ENCODE results near the gene CDH16. TPM values are rescaled to one million over a fixed set of nuclear protein-coding genes. Genes with fewer than 3 reads are reported as not detected.

Gene CDH16
- total and polyA plus RNA-seq, 2 of the 13 experiments (the other 11 are each of a cell fraction or from before 2014, with no cell fraction given): 2.7 to 3.9 TPM

DNA sequence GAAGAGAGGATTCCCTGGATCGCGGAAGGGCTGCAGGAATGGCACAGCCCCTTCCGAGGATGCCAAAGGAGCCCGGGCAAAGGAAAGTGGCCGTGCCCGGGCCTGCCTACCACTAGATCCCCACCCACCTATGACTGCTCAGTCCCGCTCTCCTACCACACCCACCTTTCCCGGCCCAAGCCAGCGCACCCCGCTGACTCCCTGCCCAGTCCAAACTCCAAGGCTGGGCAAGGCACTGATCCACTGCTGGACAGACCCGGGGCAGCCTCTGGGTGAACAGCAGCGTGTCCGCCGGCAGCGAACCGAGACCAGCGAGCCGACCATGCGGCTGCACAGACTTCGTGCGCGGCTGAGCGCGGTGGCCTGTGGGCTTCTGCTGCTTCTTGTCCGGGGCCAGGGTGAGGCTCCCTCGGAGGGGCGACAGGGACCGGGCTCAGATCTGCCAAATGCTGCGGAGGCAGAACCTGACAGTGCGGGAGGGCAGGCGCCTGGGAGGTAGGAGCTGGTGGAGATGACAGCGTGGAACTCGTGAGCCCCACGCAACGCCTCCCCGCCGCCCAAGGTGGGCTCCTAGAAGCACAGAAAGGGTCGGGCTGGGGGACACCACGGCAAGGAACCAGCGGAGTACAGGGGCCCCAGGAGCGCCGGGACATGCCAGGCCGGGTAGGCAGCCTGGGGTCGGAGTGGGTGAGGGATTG lies 16.8 kb upstream of the CDH16 start, which contains the start of gene CES2 (continued):
- TF ChIP-seq XRCC5 (optimal IDR thresholded peaks at IDR 0.05; ENCODE audit: low read length) (peak; percentile 22), YY1 (IDR thresholded peaks at IDR 0.05; ENCODE audit: insufficient read depth, insufficient replicate concordance, low read depth, low read length) (peak; percentile 29), TCF12 (IDR thresholded peaks at IDR 0.05) (no peak), TCF12 (CRISPR knock-in tag; IDR thresholded peaks at IDR 0.05) (no peak), EP300 (IDR thresholded peaks at IDR 0.05; ENCODE audit: low read depth in 2 of 2, low read length in 2 of 2) (no peak), EP300 (CRISPR knock-in tag; IDR thresholded peaks at IDR 0.05; ENCODE audit: borderline replicate concordance) (no peak), ZNF431 (CRISPR knock-in tag; IDR thresholded peaks at IDR 0.05; ENCODE audit: borderline replicate concordance, low read depth) (peak; percentile 67), SAP130 (CRISPR knock-in tag; IDR thresholded peaks at IDR 0.05; ENCODE audit: low read depth) (peak; percentile 98), POGZ (CRISPR knock-in tag; IDR thresholded peaks at IDR 0.05) (0 out of 2 replicates have a peak, but pooled peaks have one; percentile 30), ZFP36L2 (CRISPR knock-in tag; IDR thresholded peaks at IDR 0.05) (0 out of 2 replicates have a peak, but pooled peaks have one; percentile 34), ZMYM2 (CRISPR knock-in tag; IDR thresholded peaks at IDR 0.05) (0 out of 2 replicates have a peak, but pooled peaks have one; percentile 44), PHF20 (CRISPR knock-in tag; IDR thresholded peaks at IDR 0.05) (peak; percentile 69), GABPB1 (CRISPR knock-in tag; IDR thresholded peaks at IDR 0.05) (peak; percentile 75)
- TF ChIP-seq, protein P1, sequence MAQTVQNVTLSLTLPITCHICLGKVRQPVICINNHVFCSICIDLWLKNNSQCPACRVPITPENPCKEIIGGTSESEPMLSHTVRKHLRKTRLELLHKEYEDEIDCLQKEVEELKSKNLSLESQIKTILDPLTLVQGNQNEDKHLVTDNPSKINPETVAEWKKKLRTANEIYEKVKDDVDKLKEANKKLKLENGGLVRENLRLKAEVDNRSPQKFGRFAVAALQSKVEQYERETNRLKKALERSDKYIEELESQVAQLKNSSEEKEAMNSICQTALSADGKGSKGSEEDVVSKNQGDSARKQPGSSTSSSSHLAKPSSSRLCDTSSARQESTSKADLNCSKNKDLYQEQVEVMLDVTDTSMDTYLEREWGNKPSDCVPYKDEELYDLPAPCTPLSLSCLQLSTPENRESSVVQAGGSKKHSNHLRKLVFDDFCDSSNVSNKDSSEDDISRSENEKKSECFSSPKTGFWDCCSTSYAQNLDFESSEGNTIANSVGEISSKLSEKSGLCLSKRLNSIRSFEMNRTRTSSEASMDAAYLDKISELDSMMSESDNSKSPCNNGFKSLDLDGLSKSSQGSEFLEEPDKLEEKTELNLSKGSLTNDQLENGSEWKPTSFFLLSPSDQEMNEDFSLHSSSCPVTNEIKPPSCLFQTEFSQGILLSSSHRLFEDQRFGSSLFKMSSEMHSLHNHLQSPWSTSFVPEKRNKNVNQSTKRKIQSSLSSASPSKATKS (CRISPR knock-in tag; IDR thresholded peaks at IDR 0.05): no peak
- TF ChIP-seq, protein P2, sequence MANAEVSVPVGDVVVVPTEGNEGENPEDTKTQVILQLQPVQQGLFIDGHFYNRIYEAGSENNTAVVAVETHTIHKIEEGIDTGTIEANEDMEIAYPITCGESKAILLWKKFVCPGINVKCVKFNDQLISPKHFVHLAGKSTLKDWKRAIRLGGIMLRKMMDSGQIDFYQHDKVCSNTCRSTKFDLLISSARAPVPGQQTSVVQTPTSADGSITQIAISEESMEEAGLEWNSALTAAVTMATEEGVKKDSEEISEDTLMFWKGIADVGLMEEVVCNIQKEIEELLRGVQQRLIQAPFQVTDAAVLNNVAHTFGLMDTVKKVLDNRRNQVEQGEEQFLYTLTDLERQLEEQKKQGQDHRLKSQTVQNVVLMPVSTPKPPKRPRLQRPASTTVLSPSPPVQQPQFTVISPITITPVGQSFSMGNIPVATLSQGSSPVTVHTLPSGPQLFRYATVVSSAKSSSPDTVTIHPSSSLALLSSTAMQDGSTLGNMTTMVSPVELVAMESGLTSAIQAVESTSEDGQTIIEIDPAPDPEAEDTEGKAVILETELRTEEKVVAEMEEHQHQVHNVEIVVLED (CRISPR knock-in tag; IDR thresholded peaks at IDR 0.05; ENCODE audit: borderline replicate concordance): peak; percentile 48; the same call in 1 of the 2 replicates
- TF ChIP-seq, protein P3, sequence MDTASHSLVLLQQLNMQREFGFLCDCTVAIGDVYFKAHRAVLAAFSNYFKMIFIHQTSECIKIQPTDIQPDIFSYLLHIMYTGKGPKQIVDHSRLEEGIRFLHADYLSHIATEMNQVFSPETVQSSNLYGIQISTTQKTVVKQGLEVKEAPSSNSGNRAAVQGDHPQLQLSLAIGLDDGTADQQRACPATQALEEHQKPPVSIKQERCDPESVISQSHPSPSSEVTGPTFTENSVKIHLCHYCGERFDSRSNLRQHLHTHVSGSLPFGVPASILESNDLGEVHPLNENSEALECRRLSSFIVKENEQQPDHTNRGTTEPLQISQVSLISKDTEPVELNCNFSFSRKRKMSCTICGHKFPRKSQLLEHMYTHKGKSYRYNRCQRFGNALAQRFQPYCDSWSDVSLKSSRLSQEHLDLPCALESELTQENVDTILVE (CRISPR knock-in tag; IDR thresholded peaks at IDR 0.05): no peak
- TF ChIP-seq, protein P4, sequence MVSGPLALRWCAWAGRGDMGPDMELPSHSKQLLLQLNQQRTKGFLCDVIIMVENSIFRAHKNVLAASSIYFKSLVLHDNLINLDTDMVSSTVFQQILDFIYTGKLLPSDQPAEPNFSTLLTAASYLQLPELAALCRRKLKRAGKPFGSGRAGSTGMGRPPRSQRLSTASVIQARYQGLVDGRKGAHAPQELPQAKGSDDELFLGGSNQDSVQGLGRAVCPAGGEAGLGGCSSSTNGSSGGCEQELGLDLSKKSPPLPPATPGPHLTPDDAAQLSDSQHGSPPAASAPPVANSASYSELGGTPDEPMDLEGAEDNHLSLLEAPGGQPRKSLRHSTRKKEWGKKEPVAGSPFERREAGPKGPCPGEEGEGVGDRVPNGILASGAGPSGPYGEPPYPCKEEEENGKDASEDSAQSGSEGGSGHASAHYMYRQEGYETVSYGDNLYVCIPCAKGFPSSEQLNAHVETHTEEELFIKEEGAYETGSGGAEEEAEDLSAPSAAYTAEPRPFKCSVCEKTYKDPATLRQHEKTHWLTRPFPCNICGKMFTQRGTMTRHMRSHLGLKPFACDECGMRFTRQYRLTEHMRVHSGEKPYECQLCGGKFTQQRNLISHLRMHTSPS (CRISPR knock-in tag; IDR thresholded peaks at IDR 0.05; ENCODE audit: low read depth): peak; percentile 99
- TF ChIP-seq, protein P5, sequence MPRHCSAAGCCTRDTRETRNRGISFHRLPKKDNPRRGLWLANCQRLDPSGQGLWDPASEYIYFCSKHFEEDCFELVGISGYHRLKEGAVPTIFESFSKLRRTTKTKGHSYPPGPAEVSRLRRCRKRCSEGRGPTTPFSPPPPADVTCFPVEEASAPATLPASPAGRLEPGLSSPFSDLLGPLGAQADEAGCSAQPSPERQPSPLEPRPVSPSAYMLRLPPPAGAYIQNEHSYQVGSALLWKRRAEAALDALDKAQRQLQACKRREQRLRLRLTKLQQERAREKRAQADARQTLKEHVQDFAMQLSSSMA (CRISPR knock-in tag; IDR thresholded peaks at IDR 0.05): peak; percentile 87; the same call in 1 of the 2 replicates
- TF ChIP-seq, protein P6, sequence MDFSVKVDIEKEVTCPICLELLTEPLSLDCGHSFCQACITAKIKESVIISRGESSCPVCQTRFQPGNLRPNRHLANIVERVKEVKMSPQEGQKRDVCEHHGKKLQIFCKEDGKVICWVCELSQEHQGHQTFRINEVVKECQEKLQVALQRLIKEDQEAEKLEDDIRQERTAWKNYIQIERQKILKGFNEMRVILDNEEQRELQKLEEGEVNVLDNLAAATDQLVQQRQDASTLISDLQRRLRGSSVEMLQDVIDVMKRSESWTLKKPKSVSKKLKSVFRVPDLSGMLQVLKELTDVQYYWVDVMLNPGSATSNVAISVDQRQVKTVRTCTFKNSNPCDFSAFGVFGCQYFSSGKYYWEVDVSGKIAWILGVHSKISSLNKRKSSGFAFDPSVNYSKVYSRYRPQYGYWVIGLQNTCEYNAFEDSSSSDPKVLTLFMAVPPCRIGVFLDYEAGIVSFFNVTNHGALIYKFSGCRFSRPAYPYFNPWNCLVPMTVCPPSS (IDR thresholded peaks at IDR 0.05): no peak

All from HepG2 (cell line).